ENCODE measurements around the gene CELF5. TPM values are rescaled to one million over a fixed set of nuclear protein-coding genes. Genes with fewer than 3 reads are reported as not detected.

Gene CELF5
- total RNA-seq, 1 donor from 2014 or later = not detected

DNA sequence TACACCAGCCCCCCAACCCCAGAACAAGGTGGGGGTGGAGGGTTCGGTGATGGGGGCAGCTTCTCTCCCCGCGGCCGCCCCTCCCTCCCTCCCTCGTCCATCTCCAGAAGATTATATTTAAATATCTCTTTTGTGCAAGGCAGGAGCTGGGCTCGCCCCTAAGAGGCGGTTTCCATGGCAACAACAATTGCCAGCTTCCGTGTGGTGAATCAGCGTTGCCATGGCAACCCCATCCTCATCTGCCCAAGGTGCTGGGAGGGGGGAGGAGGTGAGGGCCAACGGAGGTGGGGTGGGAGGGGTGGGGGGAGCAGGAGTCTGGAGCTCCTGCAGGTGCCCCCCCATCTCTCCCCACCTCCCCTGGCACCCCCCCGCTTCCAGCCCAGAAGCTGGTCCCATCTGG is 46.4 kb downstream of the CELF5 start:
- intact Hi-C loops (cut with micrococcal nuclease) = no loop called here
- H3K36me3 Mint-ChIP-seq (ENCODE audit: low read depth) = no peaks in the 10 kb centered on the region
- peaks cover 11% of the 10 kb centered on the region for H3K4me1 Mint-ChIP-seq
- TF ChIP-seq, protein P1, sequence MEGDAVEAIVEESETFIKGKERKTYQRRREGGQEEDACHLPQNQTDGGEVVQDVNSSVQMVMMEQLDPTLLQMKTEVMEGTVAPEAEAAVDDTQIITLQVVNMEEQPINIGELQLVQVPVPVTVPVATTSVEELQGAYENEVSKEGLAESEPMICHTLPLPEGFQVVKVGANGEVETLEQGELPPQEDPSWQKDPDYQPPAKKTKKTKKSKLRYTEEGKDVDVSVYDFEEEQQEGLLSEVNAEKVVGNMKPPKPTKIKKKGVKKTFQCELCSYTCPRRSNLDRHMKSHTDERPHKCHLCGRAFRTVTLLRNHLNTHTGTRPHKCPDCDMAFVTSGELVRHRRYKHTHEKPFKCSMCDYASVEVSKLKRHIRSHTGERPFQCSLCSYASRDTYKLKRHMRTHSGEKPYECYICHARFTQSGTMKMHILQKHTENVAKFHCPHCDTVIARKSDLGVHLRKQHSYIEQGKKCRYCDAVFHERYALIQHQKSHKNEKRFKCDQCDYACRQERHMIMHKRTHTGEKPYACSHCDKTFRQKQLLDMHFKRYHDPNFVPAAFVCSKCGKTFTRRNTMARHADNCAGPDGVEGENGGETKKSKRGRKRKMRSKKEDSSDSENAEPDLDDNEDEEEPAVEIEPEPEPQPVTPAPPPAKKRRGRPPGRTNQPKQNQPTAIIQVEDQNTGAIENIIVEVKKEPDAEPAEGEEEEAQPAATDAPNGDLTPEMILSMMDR (IDR thresholded peaks at IDR 0.05) = no peak
- H3K27me3 Mint-ChIP-seq = peaks cover 60% of the 10 kb centered on the region
- ChIA-PET CTCF (no interaction called here), POLR2A (no interaction called here)
- peaks cover 2% of the 10 kb centered on the region for H3K9me3 Mint-ChIP-seq
- no peak overlapping the region for H3K4me3 Mint-ChIP-seq
- no peak overlapping the region for H3K27ac Mint-ChIP-seq
- ATAC-seq (ENCODE audit: low read depth) (no peak), DNase-seq (no peak)

DNA sequence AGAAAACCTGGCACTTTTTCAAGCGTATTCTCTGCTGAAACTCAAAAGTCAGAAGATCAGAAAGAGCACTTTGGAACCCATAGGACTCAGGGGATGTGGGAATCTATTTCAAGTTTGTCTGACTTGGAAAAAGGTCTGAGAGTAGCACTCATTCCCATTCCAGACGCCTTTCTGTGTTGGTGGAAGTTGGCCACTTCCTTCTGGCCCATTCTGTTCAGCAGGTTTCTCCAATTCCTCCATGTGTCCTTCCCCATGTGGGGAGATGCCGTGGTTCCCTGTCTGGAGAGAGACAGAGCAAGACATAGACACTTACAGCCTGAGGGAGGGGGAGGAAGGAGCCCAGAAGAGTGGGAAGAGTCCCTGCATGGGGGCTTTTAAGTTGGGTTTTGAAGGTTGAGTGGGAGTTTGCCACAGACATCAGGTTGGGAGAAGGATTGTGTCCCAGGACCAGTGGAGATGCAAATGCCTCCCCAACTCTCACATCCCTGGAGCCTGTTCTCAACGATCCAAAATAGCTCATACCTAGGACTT is 48.0 kb downstream of the CELF5 start:
- CTCF ChIA-PET = no interaction called here
- H3K36me3 Mint-ChIP-seq (ENCODE audit: low read depth) = no peaks in the 10 kb centered on the region
- intact Hi-C loops (cut with micrococcal nuclease) = no loop called here
- H3K9me3 Mint-ChIP-seq = peaks cover 2% of the 10 kb centered on the region
- no peak overlapping the region for H3K4me3 Mint-ChIP-seq
- no peak for DNase-seq
- H3K4me1 Mint-ChIP-seq = peaks cover 15% of the 10 kb centered on the region
- peaks cover 57% of the 10 kb centered on the region for H3K27me3 Mint-ChIP-seq
- POLR2A ChIA-PET = interaction anchor here (0.6 kb wide), 1 partner anchor 303 kb away, joined by 9 read pairs; no protein-coding TSS in a partner anchor
- H3K27ac Mint-ChIP-seq = no peak overlapping the region
- no peak for ATAC-seq (ENCODE audit: low read depth)
- TF ChIP-seq, protein P1 (IDR thresholded peaks at IDR 0.05) = no peak

DNA sequence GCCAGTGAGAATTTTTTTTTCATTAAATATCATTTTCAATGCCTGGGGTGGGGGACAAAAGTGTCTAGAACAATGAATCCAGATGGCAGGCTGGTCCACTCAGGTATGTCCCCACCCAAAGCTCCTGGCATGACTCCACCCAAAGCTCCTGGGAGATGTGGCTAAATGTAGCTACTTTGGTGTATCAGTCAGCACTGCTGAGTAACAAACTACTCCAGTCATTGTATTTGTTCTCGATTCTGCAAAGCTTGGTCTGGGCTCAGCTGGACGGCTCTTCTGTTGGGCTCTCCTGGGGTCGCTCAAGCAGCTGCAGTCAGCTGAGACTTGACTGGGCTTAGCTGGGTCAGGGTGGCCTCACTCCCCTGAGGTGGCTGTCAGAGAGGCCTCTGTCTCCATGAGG is 48.5 kb downstream of the CELF5 start:
- H3K9me3 Mint-ChIP-seq = peaks cover 2% of the 10 kb centered on the region
- no peaks in the 10 kb centered on the region for H3K36me3 Mint-ChIP-seq (ENCODE audit: low read depth)
- DNase-seq (no peak), ATAC-seq (ENCODE audit: low read depth) (no peak)
- H3K27ac Mint-ChIP-seq = no peak overlapping the region
- peaks cover 54% of the 10 kb centered on the region for H3K27me3 Mint-ChIP-seq
- TF ChIP-seq, protein P1 (IDR thresholded peaks at IDR 0.05) = no peak
- intact Hi-C loops (cut with micrococcal nuclease) = no loop called here
- ChIA-PET CTCF (no interaction called here), POLR2A (interaction anchor here (0.6 kb wide), 1 partner anchor 304 kb away, joined by 9 read pairs; no protein-coding TSS in a partner anchor)
- H3K4me3 Mint-ChIP-seq = no peak overlapping the region
- H3K4me1 Mint-ChIP-seq = peaks cover 18% of the 10 kb centered on the region

DNA sequence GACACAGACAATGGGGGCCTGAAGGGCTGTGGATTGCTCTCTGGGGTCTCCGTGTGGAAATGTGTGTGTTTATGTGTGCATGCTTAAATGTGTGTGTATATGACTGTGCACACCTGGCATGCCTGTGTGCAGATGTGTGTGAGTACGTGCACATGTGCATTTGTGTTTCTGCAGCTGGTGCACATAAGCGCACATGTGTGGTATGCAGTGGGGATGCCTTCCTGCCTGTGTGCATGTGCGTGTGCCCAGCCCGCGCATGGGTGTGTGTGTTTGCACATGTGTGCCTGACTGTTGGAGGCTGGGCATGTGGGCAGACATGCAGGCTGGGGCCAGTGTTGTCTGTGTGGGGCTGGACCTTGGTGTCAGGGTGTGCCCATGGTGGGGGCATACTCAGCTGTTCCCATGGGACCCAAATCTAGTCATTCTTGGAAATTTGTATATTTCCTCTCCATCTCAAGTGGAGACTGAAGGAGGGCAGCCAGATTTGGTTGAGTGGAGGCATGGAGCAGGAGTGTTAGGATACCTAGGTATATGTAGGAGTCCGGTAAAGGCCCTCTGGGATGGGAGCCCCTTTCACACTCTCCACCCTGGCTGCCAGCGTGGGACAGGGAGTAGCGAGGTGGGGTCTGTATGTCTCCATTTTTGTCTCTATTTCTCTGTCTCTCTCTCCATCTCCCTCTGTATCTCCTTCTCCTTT is 49.9 kb downstream of the CELF5 start:
- DNase-seq = no peak
- TF ChIP-seq, protein P1 (IDR thresholded peaks at IDR 0.05) = no peak
- Mint-ChIP-seq H3K4me1 (peaks cover 18% of the 10 kb centered on the region), H3K36me3 (ENCODE audit: low read depth) (no peaks in the 10 kb centered on the region), H3K27ac (no peak overlapping the region), H3K27me3 (peaks cover 43% of the 10 kb centered on the region), H3K4me3 (peak overlapping the region; percentile 81), H3K9me3 (peaks cover 2% of the 10 kb centered on the region)
- intact Hi-C loops (cut with micrococcal nuclease) = no loop called here
- ChIA-PET CTCF (no interaction called here), POLR2A (no interaction called here)
- ATAC-seq (ENCODE audit: low read depth) = no peak

DNA sequence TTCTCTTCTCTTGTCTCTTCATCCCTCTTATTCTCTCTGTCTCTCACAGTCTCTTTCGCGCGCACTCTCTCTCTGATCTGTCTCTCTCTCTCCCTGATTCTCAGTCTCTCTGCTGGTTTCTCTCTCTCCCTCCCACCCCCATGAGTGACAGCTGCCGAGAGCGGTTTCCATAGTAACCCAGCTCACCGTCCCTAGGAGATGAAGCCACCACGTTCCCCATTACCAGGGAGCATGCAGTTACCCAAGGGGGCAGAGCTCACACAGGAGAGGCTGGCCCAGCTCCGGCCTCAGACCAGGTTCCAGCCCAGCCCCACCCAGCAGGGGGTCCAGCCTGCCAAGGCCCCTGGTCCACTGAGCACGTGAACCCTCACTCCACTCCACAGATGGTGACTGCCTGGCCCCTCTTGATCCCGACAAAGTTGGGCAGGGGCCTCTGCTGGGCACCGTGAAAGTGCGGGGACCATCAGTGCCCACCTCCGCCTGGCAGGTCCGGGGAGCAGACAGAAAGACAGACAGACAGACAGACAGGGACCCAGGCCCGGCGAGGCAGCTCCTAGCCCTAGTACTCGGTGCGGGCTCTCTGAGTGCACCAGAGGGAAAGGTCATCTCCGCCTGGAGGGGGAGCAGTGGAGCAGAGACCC is 50.6 kb downstream of the CELF5 start:
- Mint-ChIP-seq H3K27me3 (peaks cover 36% of the 10 kb centered on the region), H3K4me1 (peaks cover 18% of the 10 kb centered on the region), H3K27ac (no peak overlapping the region), H3K4me3 (peak overlapping the region; percentile 81), H3K9me3 (peaks cover 2% of the 10 kb centered on the region), H3K36me3 (ENCODE audit: low read depth) (no peaks in the 10 kb centered on the region)
- DNase-seq = peak; percentile 31
- TF ChIP-seq, protein P1 (IDR thresholded peaks at IDR 0.05) = no peak
- ChIA-PET POLR2A (no interaction called here), CTCF (no interaction called here)
- intact Hi-C loops (cut with micrococcal nuclease) = no loop called here
- peak; percentile 19 for ATAC-seq (ENCODE audit: low read depth)
